Measurements from ENCODE around the gene MYL5.

MYL5 gene

GRCh38 chr4:721261-722168, 47.2 kb downstream of the MYL5 start:
- DNase-seq (ENCODE audit: insufficient read length), result no peak
- no peak for FAIRE-seq
- TF ChIP-seq TAF1 (IDR thresholded peaks at IDR 0.05; ENCODE audit: borderline replicate concordance, low read depth, low read length) (no peak), POLR2A (IDR thresholded peaks at IDR 0.05; ENCODE audit: low read depth, low read length) (no peak), POLR2AphosphoS5 (IDR thresholded peaks at IDR 0.05; ENCODE audit: low read depth, low read length) (no peak)

GRCh38 chr4:722169-722725, 47.9 kb downstream of the MYL5 start:
- FAIRE-seq (no peak), DNase-seq (ENCODE audit: insufficient read length) (no peak)
- no peak for TF ChIP-seq POLR2A (IDR thresholded peaks at IDR 0.05; ENCODE audit: low read depth, low read length)
- no peak for TF ChIP-seq POLR2AphosphoS5 (IDR thresholded peaks at IDR 0.05; ENCODE audit: low read depth, low read length)
- TF ChIP-seq TAF1 (IDR thresholded peaks at IDR 0.05; ENCODE audit: borderline replicate concordance, low read depth, low read length), result no peak

GRCh38 chr4:722851-723360, 48.6 kb downstream of the MYL5 start:
- TF ChIP-seq TAF1 (IDR thresholded peaks at IDR 0.05; ENCODE audit: borderline replicate concordance, low read depth, low read length), result no peak
- TF ChIP-seq POLR2A (IDR thresholded peaks at IDR 0.05; ENCODE audit: low read depth, low read length), result no peak
- no peak for TF ChIP-seq POLR2AphosphoS5 (IDR thresholded peaks at IDR 0.05; ENCODE audit: low read depth, low read length)
- FAIRE-seq, result no peak

GRCh38 chr4:723751-724530, 49.6 kb downstream of the MYL5 start:
- no peak for FAIRE-seq
- TF ChIP-seq POLR2A (IDR thresholded peaks at IDR 0.05; ENCODE audit: low read depth, low read length) (no peak), TAF1 (IDR thresholded peaks at IDR 0.05; ENCODE audit: borderline replicate concordance, low read depth, low read length) (no peak), POLR2AphosphoS5 (IDR thresholded peaks at IDR 0.05; ENCODE audit: low read depth, low read length) (no peak)
- DNase-seq (ENCODE audit: insufficient read length), result no peak

More at GRCh38 chr4:722851-723360, 48.6 kb downstream of the MYL5 start:
- DNase-seq (ENCODE audit: insufficient read length), result no peak

GRCh38 chr4:725391-726234, 51.3 kb downstream of the MYL5 start:
- no peak for FAIRE-seq
- TF ChIP-seq POLR2AphosphoS5 (IDR thresholded peaks at IDR 0.05; ENCODE audit: low read depth, low read length), result no peak
- no peak for TF ChIP-seq POLR2A (IDR thresholded peaks at IDR 0.05; ENCODE audit: low read depth, low read length)
- no peak for TF ChIP-seq TAF1 (IDR thresholded peaks at IDR 0.05; ENCODE audit: borderline replicate concordance, low read depth, low read length)
- DNase-seq (ENCODE audit: insufficient read length), result no peak

GRCh38 chr4:726235-726787, 52.0 kb downstream of the MYL5 start:
- DNase-seq (ENCODE audit: insufficient read length) (no peak), FAIRE-seq (no peak)
- no peak for TF ChIP-seq POLR2AphosphoS5 (IDR thresholded peaks at IDR 0.05; ENCODE audit: low read depth, low read length)
- no peak for TF ChIP-seq POLR2A (IDR thresholded peaks at IDR 0.05; ENCODE audit: low read depth, low read length)
- no peak for TF ChIP-seq TAF1 (IDR thresholded peaks at IDR 0.05; ENCODE audit: borderline replicate concordance, low read depth, low read length)

GRCh38 chr4:726838-727237, 52.5 kb downstream of the MYL5 start:
- no peak for DNase-seq (ENCODE audit: insufficient read length)
- FAIRE-seq, result no peak
- TF ChIP-seq POLR2A (IDR thresholded peaks at IDR 0.05; ENCODE audit: low read depth, low read length) (no peak), TAF1 (IDR thresholded peaks at IDR 0.05; ENCODE audit: borderline replicate concordance, low read depth, low read length) (no peak), POLR2AphosphoS5 (IDR thresholded peaks at IDR 0.05; ENCODE audit: low read depth, low read length) (no peak)

GRCh38 chr4:727576-727975, 53.2 kb downstream of the MYL5 start:
- FAIRE-seq (no peak), DNase-seq (ENCODE audit: insufficient read length) (no peak)
- TF ChIP-seq POLR2AphosphoS5 (IDR thresholded peaks at IDR 0.05; ENCODE audit: low read depth, low read length) (no peak), POLR2A (IDR thresholded peaks at IDR 0.05; ENCODE audit: low read depth, low read length) (no peak), TAF1 (IDR thresholded peaks at IDR 0.05; ENCODE audit: borderline replicate concordance, low read depth, low read length) (no peak)

- no peak for FAIRE-seq
- DNase-seq (ENCODE audit: insufficient read length), result no peak
These were observed 55.3 kb downstream of the MYL5 start for GRCh38 chr4:729336-730315.

More at GRCh38 chr4:729336-730315, 55.3 kb downstream of the MYL5 start:
- TF ChIP-seq TAF1 (IDR thresholded peaks at IDR 0.05; ENCODE audit: borderline replicate concordance, low read depth, low read length) (no peak), POLR2AphosphoS5 (IDR thresholded peaks at IDR 0.05; ENCODE audit: low read depth, low read length) (no peak), POLR2A (IDR thresholded peaks at IDR 0.05; ENCODE audit: low read depth, low read length) (no peak)

All from GM12892 (cell line).